RWPE2 (cell line): ENCODE results near the gene ZNF467.

Experiments used
- ATAC-seq: fragments of 200-7000 bp; cut with Tn5 transposase; 3 replicates; pipeline ENCODE4 v1.9.1; 2021; ENCODE audit warnings: low read depth
- DNase-seq: peaks from one replicate; pipeline ENCODE4 v3.0.0-alpha.2; 2020; ENCODE audit warnings: low spot score
- H3K27ac ChIP-seq: fragments of 450-650 bp; 2 replicates; pipeline ENCODE4 v1.5.1; 2017; ENCODE audit warnings: mild to moderate bottlenecking; ENCODE audit not compliant: poor library complexity, severe bottlenecking
- H3K27me3 ChIP-seq: fragments of 250-450 bp; sonication (Bioruptor Pico); 2 replicates; pipeline ENCODE4 v1.5.1; 2021; ENCODE audit warnings: mild to moderate bottlenecking, moderate library complexity; ENCODE audit not compliant: insufficient read depth, poor library complexity, severe bottlenecking
- H3K36me3 ChIP-seq: fragments of 250-450 bp; sonication (Bioruptor Pico); 2 replicates; pipeline ENCODE4 v1.5.1; 2020; ENCODE audit warnings: low read depth, mild to moderate bottlenecking, moderate library complexity
- H3K4me1 ChIP-seq: fragments of 250-450 bp; sonication (Bioruptor Pico); 2 replicates; pipeline ENCODE4 v1.5.1; 2021; ENCODE audit warnings: mild to moderate bottlenecking, moderate library complexity; ENCODE audit not compliant: insufficient read depth, poor library complexity, severe bottlenecking
- H3K4me3 ChIP-seq: fragments of 250-450 bp; sonication (Bioruptor Pico); 2 replicates; pipeline ENCODE4 v1.5.1; 2021; ENCODE audit warnings: mild to moderate bottlenecking, moderate library complexity; ENCODE audit not compliant: severe bottlenecking
- H3K9me3 ChIP-seq: fragments of 250-450 bp; sonication (Bioruptor Pico); 2 replicates; pipeline ENCODE4 v1.5.1; 2021; ENCODE audit warnings: mild to moderate bottlenecking, moderate library complexity; ENCODE audit not compliant: severe bottlenecking
- CTCF ChIP-seq: fragments of 450-650 bp; IDR thresholded peaks from one replicate; pipeline ENCODE4 v1.5.1; 2017; ENCODE audit warnings: mild to moderate bottlenecking, moderate library complexity; ENCODE audit not compliant: poor library complexity, severe bottlenecking

The ZNF467 gene

GRCh38 chr7:149773446-149774236 is at the start of gene ZNF467:
Gene ZNF467 (minus strand): TSS chr7:149773588. CDS start chr7:149771032, 2,556 bp downstream.
- Histone ChIP-seq H3K4me1 (no peaks in the 10 kb centered on the region), H3K27me3 (peaks cover 21% of the 10 kb centered on the region), H3K27ac (no peak within 1 kb of the TSS), H3K4me3 (peak within 1 kb of the TSS; percentile 46), H3K9me3 (no peaks in the 10 kb centered on the region), H3K36me3 (no peaks in the 10 kb centered on the region)
- no peak for ATAC-seq
- TF ChIP-seq CTCF = no peak
- DNase-seq = peak; percentile 47

- H3K4me1 ChIP-seq = no peaks in the 10 kb centered on the region
- no peak overlapping the region for H3K27ac ChIP-seq
- H3K4me3 ChIP-seq = no peak overlapping the region
- H3K36me3 ChIP-seq = no peaks in the 10 kb centered on the region
- TF ChIP-seq CTCF = no peak
- ATAC-seq (no peak), DNase-seq (peak; percentile 40)
- no peaks in the 10 kb centered on the region for H3K9me3 ChIP-seq
- H3K27me3 ChIP-seq = no peaks in the 10 kb centered on the region
Measured at GRCh38 chr7:149822353-149822943, 49.1 kb upstream of the ZNF467 start.

DNA sequence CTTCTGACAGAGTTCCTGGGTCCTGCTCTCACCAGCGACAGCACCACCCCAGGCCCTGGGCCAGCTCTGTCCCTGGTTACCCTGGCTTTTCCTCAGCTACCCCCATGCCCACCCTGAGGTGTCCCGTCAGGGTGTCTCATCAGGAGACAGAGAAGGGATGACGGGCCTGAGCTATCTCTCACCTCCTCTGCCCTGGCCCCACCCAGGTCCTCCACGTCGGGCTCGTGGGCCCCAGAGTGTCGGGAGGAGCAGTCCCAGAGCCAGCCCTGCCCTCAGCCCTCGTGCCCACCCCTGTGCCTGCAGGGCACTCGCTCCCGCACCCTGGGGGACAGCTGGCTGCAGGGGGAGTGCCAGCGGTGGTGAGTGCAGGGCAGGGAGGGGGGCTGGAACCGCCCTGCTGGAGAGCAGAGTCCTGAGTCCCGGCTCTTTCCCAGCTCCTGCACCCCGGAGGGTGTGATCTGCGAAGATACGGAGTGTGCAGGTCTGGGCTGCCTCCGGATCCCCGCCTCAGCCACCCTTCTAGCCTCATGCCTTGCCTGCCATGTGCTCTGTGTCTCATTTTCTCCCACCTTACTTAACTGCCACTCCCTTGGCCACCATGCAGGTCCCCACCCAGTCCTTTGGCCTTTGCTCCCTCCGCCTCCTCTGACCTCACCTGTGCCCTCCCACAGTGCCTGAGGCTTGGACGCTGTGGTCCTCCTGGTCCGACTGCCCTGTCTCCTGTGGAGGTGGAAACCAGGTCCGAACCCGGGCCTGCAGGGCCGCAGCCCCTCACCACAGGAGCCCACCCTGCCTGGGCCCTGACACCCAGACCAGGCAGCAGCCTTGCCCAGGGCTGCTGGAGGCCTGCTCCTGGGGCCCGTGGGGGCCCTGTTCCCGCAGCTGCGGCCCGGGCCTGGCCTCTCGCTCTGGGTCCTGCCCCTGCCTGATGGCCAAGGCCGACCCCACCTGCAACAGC is 48.1 kb upstream of the ZNF467 start:
- no peaks in the 10 kb centered on the region for H3K27me3 ChIP-seq
- H3K4me3 ChIP-seq = no peak overlapping the region
- H3K27ac ChIP-seq = no peak overlapping the region
- H3K36me3 ChIP-seq = no peaks in the 10 kb centered on the region
- H3K4me1 ChIP-seq = no peaks in the 10 kb centered on the region
- ATAC-seq (no peak), DNase-seq (peak; percentile 49)
- no peak for TF ChIP-seq CTCF
- H3K9me3 ChIP-seq = no peaks in the 10 kb centered on the region

DNA sequence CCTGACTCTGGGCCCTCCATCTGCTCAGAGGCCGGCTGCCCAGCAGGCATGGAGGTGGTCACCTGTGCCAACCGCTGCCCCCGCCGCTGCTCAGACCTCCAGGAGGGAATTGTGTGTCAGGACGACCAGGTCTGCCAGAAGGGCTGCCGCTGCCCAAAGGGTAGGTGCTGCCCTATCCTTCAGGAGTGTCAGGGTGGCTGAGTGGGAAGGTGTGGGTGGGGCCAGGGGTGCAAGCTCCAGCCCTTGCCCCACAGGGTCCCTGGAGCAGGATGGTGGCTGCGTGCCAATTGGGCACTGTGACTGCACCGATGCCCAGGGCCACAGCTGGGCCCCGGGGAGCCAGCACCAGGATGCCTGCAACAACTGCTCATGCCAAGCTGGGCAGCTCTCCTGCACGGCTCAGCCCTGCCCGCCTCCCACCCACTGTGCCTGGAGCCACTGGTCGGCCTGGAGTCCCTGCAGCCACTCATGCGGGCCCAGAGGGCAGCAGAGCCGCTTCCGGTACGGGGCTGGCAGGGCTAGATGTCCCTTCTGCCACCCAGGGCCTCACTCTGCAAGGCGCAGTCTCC is 47.3 kb upstream of the ZNF467 start:
- H3K27ac ChIP-seq = no peak overlapping the region

More for the DNA sequence above, 47.3 kb upstream of the ZNF467 start:
- H3K4me1 ChIP-seq = no peaks in the 10 kb centered on the region
- no peak overlapping the region for H3K4me3 ChIP-seq
- ATAC-seq (no peak), DNase-seq (peak; percentile 58)
- H3K9me3 ChIP-seq = no peaks in the 10 kb centered on the region
- H3K36me3 ChIP-seq = no peaks in the 10 kb centered on the region
- H3K27me3 ChIP-seq = no peaks in the 10 kb centered on the region
- no peak for TF ChIP-seq CTCF
